ENCODE results near the gene MRPL46.

- TF ChIP-seq POLR2AphosphoS5 (IDR thresholded peaks at IDR 0.05; ENCODE audit: low read depth, low read length) (no peak), POLR2A (IDR thresholded peaks at IDR 0.05; ENCODE audit: low read depth, low read length) (no peak)
Observed at GRCh38 chr15:88509964-88510363, 42.8 kb upstream of the MRPL46 start.
